ENCODE results near the gene ZNF283.

ZNF283 gene

GRCh38 chr19:43826787-43827754 is at the start of gene ZNF283:
Gene ZNF283, plus strand, starts transcription at chr19:43827321. Its CDS starts 6,184 bp downstream, at chr19:43833505.
- peak; percentile 93 for DNase-seq

- no peak for DNase-seq
Measured at GRCh38 chr19:43778651-43779050, 48.5 kb upstream of the ZNF283 start.

- DNase-seq = no peak
Measured at GRCh38 chr19:43779147-43779819, 47.8 kb upstream of the ZNF283 start.

GRCh38 chr19:43779820-43780219 is 47.3 kb upstream of the ZNF283 start:
- DNase-seq = no peak

GRCh38 chr19:43780706-43781525 is 46.2 kb upstream of the ZNF283 start, which contains the start of gene KCNN4:
Gene KCNN4, minus strand, starts transcription at chr19:43780973. Its CDS starts 112 bp downstream, at chr19:43780861.
- DNase-seq = no peak

- DNase-seq = no peak
Measured at GRCh38 chr19:43781630-43782310, 45.4 kb upstream of the ZNF283 start.

- DNase-seq = no peak
Measured at GRCh38 chr19:43782311-43782660, 44.8 kb upstream of the ZNF283 start.

GRCh38 chr19:43782689-43783231 is 44.4 kb upstream of the ZNF283 start:
- no peak for DNase-seq

GRCh38 chr19:43783636-43784035 is 43.5 kb upstream of the ZNF283 start:
- DNase-seq = no peak

GRCh38 chr19:43784241-43784980 is 42.7 kb upstream of the ZNF283 start:
- DNase-seq = no peak

- peak; percentile 47 for DNase-seq
Measured at GRCh38 chr19:43784981-43785808, 41.9 kb upstream of the ZNF283 start.

GRCh38 chr19:43786665-43787064 is 40.5 kb upstream of the ZNF283 start:
- DNase-seq = no peak

- no peak for DNase-seq
Measured at GRCh38 chr19:43789029-43789428, 38.1 kb upstream of the ZNF283 start.

- no peak for DNase-seq
Measured at GRCh38 chr19:43790587-43790986, 36.5 kb upstream of the ZNF283 start.

- DNase-seq = no peak
Measured at GRCh38 chr19:43797118-43797517, 30.0 kb upstream of the ZNF283 start.

- DNase-seq = no peak
Measured at GRCh38 chr19:43797556-43797955, 29.6 kb upstream of the ZNF283 start.

- no peak for DNase-seq
Measured at GRCh38 chr19:43798026-43798545, 29.0 kb upstream of the ZNF283 start.

GRCh38 chr19:43798546-43799409 is 28.3 kb upstream of the ZNF283 start:
- DNase-seq = no peak

GRCh38 chr19:43799502-43800142 is 27.5 kb upstream of the ZNF283 start:
- no peak for DNase-seq

Data from right hindlimb (tissue), 1 donor.